Measurements from ENCODE around the gene EXOC6B. TPM values are rescaled to one million over a fixed set of nuclear protein-coding genes. Genes with fewer than 3 reads are reported as not detected.

Gene EXOC6B
- total and polyA plus RNA-seq, 2 donors from 2014 or later = 5.9 to 31.3 TPM

- H3K36me3 ChIP-seq (ENCODE audit: control insufficient read depth in 2 of 3, insufficient read depth in 3 of 3, low read length in 3 of 3) = no peaks in the 10 kb centered on the region
- no peak overlapping the region for H3K9ac ChIP-seq (ENCODE audit: low read length in 3 of 3)
- FAIRE-seq = no peak
- no peak for DNase-seq
- no peak for TF ChIP-seq CTCF (IDR thresholded peaks at IDR 0.05; ENCODE audit: borderline replicate concordance, extremely low read depth, insufficient read depth)
- H3K9me3 ChIP-seq (ENCODE audit: control insufficient read depth in 2 of 3, insufficient read depth in 1 of 3, low read length in 3 of 3) = no peaks in the 10 kb centered on the region
- peaks cover 11% of the 10 kb centered on the region for H3K27me3 ChIP-seq (ENCODE audit: control insufficient read depth, insufficient read depth, low read length)
- H3K27ac ChIP-seq (ENCODE audit: low read depth in 2 of 2, low read length in 2 of 2) = no peak overlapping the region
- peaks cover 0 to 3% (median 0%) of the 10 kb centered on the region in 3 donors for H3K4me1 ChIP-seq (ENCODE audit: control insufficient read depth in 2 of 3, insufficient read depth in 2 of 3, low read depth in 1 of 3, low read length in 3 of 3)
- intact Hi-C loops (cut with DNase I) = loop anchor here (5.0 kb wide), 1 partner anchor 92 kb away; no protein-coding TSS in a partner anchor
- H3K4me3 ChIP-seq (ENCODE audit: low read length in 3 of 3) = no peak overlapping the region
These were observed 38.7 kb upstream of the EXOC6B start for GRCh38 chr2:72864500-72864899.

- H3K36me3 ChIP-seq (ENCODE audit: control insufficient read depth in 2 of 3, insufficient read depth in 3 of 3, low read length in 3 of 3) = no peaks in the 10 kb centered on the region
- intact Hi-C loops (cut with DNase I) = loop anchor here (5.0 kb wide), 1 partner anchor 91 kb away; no protein-coding TSS in a partner anchor
- DNase-seq (peak in 1 of 5 donors; percentile 1), FAIRE-seq (no peak)
- H3K9ac ChIP-seq (ENCODE audit: low read length in 3 of 3) = no peak overlapping the region
- peaks cover 11% of the 10 kb centered on the region for H3K27me3 ChIP-seq (ENCODE audit: control insufficient read depth, insufficient read depth, low read length)
- no peak for TF ChIP-seq CTCF (IDR thresholded peaks at IDR 0.05; ENCODE audit: borderline replicate concordance, extremely low read depth, insufficient read depth)
- H3K9me3 ChIP-seq (ENCODE audit: control insufficient read depth in 2 of 3, insufficient read depth in 1 of 3, low read length in 3 of 3) = no peaks in the 10 kb centered on the region
- H3K4me3 ChIP-seq (ENCODE audit: low read length in 3 of 3) = peak overlapping the region in 1 of 3 donors; percentile 32
- H3K27ac ChIP-seq (ENCODE audit: low read depth in 2 of 2, low read length in 2 of 2) = no peak overlapping the region
- H3K4me1 ChIP-seq (ENCODE audit: control insufficient read depth in 2 of 3, insufficient read depth in 2 of 3, low read depth in 1 of 3, low read length in 3 of 3) = peaks cover 0 to 3% (median 0%) of the 10 kb centered on the region in 3 donors
These were observed 37.2 kb upstream of the EXOC6B start for GRCh38 chr2:72863046-72863445.

- Histone ChIP-seq H3K27me3 (ENCODE audit: control insufficient read depth, insufficient read depth, low read length) (peaks cover 11% of the 10 kb centered on the region), H3K4me1 (ENCODE audit: control insufficient read depth in 2 of 3, insufficient read depth in 2 of 3, low read depth in 1 of 3, low read length in 3 of 3) (peaks cover 0 to 3% (median 0%) of the 10 kb centered on the region in 3 donors), H3K27ac (ENCODE audit: low read depth in 2 of 2, low read length in 2 of 2) (no peak overlapping the region), H3K9me3 (ENCODE audit: control insufficient read depth in 2 of 3, insufficient read depth in 1 of 3, low read length in 3 of 3) (no peaks in the 10 kb centered on the region), H3K36me3 (ENCODE audit: control insufficient read depth in 2 of 3, insufficient read depth in 3 of 3, low read length in 3 of 3) (no peaks in the 10 kb centered on the region), H3K9ac (ENCODE audit: low read length in 3 of 3) (no peak overlapping the region), H3K4me3 (ENCODE audit: low read length in 3 of 3) (peak overlapping the region in 1 of 3 donors; percentile 32)
- no peak for FAIRE-seq
- peak; percentile 97 for TF ChIP-seq CTCF (IDR thresholded peaks at IDR 0.05; ENCODE audit: borderline replicate concordance, extremely low read depth, insufficient read depth)
- peak; percentile 91 to 95 (median 93) for DNase-seq
- intact Hi-C loops (cut with DNase I) = loop anchor here (5.0 kb wide), 1 partner anchor 90 kb away; no protein-coding TSS in a partner anchor
These were observed 36.6 kb upstream of the EXOC6B start for GRCh38 chr2:72862239-72862988.
